ENCODE results near the gene OR4K1.
"Not testable (repeated sequence)": the region's sequence is repeated elsewhere in the genome, so short reads cannot be mapped to it uniquely, and the experiment has no call there.

The OR4K1 gene, protein sequence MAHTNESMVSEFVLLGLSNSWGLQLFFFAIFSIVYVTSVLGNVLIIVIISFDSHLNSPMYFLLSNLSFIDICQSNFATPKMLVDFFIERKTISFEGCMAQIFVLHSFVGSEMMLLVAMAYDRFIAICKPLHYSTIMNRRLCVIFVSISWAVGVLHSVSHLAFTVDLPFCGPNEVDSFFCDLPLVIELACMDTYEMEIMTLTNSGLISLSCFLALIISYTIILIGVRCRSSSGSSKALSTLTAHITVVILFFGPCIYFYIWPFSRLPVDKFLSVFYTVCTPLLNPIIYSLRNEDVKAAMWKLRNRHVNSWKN

DNA sequence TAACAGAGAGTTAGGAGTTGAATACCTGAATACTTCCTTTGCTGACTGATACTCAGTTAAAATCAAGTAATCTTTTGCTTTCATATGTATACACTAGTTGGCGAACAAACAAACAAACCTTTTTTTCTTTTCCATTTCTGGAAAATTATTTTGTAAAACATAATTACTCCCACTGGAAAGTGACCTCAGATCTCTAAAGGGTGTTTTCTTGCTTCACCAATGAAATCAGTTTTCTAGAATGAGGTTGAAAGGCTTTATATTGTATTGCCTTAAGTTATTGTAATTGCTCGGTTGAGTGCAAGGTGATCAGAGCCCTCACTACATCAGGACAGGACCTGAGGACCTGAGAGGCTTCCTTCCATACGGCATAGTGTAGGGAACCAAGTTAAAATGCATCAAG lies at the start of gene OR4K1:
Gene OR4K1 (plus strand): TSS at position 301 of the 400 bp plus-strand sequence. CDS start 4,750 bp downstream, outside the sequence.
- DNase-seq: no peak

DNA sequence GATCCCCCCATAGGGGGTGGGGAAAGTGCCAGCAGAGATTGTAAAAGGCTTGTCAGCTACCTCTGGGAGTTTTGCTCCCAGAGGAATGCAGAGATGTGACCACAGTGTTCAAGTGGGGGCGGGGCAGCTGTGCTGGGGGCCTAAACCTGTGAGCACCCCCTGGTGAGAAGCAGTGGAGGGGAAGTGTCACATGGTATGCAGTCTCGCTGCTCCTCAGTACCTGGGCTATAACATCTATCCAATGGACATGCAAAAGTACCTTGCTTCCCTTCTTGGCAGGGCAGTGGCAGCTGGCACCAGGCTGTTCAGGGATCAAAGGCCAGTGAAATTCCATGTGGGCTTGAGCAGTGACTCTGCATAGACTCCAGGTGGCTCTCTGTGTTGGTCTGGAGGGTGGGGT lies 35.4 kb upstream of the OR4K1 start:
- DNase-seq: no peak

DNA sequence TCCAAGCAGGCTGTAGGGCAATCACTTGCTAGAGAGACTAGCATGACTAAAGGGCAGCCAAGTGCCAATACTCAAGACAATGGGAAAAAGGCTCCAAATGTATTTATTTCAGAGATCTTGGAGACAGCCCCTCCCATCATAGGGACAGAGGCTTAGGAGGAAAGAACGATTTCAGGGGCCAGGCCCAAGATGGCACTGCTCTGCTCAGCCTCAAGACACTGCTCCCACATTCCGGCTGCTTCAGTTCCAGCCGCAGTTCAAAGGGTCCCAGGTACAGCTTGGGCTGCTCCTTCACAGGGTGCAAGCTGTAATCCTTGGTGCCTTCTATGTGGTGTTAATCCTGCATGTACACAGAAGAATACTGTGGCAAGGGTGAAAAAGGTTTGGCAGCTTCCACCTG lies 29.7 kb upstream of the OR4K1 start:
- no peak for DNase-seq

DNA sequence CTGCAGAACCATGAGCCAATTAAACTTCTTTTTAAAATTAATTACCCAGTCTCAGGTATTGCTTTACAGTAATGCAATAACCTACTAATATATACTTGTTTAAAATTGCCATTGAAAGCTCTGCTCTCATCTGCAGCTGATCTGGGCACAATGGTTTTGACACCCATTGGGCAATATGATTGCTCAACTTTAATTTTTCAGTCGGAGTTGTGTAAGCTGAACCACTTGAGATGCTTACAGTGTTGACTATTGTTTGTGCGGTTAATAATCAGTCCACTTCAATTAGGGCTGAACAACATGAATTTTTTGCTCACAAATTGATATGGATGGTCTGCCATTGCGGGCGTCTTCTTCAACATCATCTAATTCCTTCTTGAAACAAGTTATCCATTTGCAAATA lies 28.3 kb upstream of the OR4K1 start:
- DNase-seq: no peak

DNA sequence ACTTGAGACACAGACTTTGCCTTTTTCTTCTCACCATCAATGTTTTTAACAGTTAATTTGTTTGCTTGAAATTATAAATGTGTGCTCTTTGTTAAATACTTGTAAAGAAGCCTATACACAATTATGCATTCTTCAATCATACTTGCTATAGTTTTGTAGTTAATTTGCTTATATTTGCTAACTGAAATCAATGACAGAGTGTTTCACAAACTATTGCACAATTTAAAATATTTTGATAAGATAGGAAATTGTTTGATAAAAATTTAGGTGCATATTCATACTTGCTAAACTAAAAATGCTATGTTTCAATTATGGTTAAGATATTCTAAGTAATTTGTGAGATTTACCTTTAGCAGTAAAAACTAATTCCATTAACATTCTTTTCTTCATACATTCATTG lies 24.1 kb upstream of the OR4K1 start:
- no peak for DNase-seq

DNA sequence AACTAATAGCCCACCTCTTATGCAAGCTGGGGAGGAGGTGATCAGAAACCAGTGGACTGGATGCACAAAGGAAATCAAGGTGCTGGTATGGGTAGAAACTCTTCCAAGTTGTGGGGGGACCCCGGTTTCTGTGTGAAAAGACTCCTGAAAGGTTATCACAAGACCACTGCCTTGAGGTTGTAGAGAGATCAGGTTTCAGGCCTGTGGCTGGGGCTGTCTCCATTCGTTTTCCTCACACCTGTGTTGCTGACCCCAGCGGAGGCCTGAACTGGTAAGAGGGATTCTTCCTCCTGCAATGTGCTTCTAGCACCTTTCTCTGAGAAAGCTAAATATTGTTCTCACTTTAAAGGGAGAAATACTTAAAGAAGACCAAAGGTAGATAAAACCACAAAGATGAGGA lies 19.6 kb upstream of the OR4K1 start:
- DNase-seq: no peak

DNA sequence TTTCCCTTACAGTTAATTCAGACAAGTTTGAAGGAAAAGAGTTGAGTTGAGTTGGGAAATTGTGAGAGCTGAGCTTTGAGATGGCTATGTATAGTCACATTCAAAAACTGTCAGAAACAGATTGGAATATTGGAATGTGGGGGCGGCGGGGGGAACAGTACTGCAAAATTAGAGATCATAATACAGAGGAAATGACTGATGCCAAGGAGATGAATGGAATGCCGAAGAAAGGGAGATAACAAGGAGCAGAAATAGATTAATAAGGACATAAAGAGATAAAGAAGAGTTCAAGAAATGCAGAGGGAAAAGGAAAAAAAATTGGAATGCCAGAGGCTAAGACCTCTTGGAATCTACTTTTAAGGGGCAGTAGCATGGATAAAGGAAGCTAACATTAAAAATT lies 13.5 kb upstream of the OR4K1 start:
- no peak for DNase-seq

DNA sequence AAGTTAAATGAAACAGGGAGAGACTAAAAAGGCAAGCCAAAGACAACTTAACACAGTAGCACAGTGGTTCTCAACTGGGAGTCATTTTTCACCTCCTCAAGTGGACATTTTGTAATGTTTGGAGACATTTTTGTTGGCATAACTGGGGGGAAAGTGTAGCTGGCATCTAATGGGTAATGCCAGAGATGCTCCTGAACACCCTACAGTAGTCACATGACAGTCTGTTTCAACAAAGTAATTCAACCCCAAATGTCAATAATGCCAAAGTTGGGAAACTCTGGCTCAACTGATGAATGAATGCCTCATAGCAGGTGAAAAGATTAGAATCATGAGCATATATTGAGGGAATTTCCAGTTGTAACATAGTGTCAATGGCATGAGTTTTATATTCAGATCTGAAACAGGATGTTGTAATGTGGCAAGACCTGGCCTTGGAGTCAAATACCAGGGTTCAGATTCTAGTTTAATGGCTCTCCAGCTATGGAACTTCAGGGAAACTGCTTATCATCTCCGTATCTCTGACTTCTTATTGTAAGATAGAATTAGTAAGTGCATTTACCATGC lies 12.7 kb upstream of the OR4K1 start:
- no peak for DNase-seq

DNA sequence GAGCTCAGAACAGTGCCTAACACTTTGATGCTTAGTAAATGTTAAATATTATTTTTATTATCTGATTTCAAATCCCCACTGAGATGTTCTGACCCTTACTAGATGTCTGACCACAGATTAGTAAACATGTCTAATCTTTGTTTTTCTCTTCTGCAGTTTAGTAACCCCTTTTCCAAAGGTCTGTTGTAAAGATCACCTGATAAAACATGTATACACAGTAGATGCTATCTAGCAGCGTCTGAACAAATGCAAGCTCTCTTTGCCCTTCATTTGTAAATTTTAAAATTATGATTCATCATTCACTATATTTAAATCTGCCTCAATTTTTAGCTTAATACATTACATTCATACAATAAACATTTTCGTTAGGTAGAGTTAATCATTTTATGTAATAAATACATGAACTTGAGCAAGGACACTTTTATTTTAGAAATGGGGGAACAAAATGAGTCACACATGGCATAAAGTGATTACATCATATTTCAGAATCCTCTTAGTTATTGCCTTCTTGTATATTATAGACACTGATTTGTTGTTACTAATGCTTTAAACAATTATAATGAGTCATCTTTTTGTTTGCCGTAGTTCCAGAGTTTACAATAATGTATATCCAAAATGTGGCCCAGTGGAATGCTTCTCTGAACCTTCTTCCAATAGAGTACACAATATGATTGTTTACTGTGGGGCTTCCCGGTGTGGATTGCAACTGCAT lies 12.0 kb upstream of the OR4K1 start:
- no peak for DNase-seq

DNA sequence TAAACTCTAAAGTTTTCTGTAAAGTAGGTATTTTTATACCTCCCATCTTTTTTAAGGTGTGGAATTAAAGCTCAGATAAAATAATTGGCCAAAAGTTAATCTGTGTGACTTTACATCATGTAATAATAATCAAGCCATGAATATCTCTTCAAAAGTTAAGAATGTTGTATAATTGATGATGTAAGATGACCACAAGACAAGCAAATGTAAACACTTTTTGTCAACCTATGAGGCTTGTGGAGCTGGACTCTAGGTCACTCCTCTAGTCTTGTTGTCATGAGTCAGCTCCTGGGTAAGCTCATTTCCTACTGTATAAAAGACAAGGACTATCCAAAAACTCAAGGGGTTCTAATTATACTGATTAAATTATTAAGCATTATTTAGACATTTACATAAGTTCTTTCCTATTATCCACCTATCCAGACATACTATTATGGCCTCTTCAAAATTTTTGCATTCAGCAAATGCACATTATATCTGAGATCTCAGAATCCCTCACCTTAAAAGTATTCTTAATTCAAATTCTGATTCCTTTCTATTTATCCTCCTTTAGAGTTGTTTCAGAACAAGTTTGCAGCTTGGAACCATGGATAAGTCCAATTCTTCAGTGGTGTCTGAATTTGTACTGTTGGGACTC lies 10.6 kb upstream of the OR4K1 start, which contains the start of gene OR4K5:
Gene OR4K5 (plus strand): TSS at position 587 of the 637 bp plus-strand sequence. CDS start 0 bp downstream, at position 587.
- no peak for DNase-seq

DNA sequence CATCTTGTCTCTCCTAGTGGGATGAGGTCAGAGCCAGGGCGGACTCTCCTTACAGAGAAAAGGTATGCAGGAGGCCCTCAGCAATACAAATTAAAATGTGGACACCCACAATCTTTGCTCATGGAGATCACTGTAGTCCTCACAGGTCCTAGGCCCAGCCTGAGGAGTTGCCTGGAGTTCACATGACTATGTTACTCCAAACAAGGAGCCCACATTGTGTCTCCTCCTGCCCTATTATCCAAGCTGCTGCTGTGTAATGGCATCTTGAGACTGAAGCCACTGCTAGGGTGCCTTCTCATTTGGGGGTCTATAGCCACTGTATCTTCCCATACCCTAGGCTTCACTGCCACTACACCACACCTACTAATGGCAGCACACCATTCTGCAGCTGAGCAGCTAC lies 11.0 kb downstream of the OR4K1 start:
- no peak for DNase-seq

DNA sequence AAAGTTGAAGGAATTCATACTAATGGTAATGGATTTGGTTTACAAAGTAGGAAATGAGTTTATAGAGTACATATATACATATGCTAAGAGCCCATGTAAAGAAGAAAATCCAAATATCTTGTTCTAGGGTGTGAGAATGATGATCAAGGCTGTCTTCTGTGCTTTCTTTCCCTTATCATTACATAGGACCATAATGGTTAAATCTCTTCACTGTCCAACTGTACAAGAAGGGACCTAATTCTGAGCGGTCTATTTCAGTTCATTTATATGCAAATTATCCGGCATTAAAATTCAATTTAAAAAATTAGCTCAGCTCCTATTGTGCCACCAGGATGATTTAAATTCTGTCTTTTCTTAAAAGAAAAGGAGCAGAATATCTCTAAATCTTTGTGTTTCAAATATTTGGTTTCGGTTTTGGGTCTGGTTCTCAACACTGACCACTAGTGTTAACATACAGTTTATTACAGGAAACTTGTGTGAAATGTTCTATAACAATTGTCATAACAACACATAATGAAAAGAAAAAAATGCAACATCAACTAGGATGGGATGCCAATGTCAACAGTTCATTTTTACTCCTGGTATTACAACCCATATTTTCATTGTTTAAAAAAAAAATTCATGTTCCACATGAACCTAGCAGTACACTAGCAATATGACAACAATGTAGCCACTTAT lies 16.8 kb downstream of the OR4K1 start:
- DNase-seq: peak in 1 of 2 experiments; percentile 17

DNA sequence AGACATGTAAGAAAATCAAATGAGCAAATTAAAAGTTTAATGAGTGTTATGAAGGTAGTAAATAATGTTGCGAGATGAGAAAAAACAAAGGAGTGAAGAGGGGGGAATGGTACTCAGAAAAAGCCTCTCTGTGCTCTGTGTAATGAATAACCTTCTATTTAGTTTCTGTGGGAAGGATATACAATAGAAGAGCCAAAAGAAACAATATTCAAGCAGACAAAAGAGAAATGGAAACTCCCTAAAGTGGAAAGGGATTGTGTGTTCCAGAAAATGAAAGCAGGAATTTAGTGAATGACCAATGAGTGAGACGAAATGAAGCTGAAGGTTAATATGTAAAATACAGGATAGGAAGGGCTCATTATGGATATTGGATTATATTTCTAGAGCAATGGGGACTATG lies 18.5 kb downstream of the OR4K1 start:
- no peak for DNase-seq

DNA sequence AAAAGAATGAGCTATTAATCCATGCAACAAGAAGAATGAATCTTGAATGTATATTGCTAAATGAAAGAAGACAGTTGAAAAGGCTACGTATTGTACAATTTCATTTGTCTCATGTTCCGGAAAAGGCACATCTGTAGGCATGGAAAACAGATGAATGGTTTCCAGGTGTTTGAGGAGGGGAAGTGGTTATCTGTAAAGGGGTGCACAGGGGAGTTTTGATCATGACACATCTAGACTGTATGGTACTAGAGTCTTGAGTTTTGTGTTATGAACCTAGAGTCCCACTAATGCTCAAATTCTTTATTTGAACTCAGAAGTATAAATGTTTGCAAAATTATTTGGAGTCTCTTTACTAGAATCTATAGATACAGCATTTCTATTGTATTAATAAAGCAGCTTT lies 39.0 kb downstream of the OR4K1 start:
- not testable (repeated sequence) for DNase-seq

DNA sequence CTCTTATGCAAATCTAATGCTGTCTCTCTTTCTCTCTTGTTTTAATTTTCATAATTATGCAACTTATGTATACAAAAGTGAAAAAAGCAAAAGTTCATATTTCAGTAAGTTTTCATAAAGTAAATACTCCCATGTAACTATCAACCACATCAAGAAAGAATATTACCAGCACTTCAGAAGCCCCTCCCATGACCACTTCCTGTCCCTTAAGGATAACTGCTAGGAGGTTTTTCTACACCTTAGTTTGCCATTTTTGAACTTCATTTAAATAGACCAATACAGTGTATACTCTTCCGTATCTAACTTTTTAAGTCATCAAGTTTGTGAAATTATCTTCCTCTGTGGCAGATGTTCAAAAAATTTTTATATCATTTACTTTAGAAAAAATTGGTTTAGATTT lies 44.1 kb downstream of the OR4K1 start:
- DNase-seq: no peak

DNA sequence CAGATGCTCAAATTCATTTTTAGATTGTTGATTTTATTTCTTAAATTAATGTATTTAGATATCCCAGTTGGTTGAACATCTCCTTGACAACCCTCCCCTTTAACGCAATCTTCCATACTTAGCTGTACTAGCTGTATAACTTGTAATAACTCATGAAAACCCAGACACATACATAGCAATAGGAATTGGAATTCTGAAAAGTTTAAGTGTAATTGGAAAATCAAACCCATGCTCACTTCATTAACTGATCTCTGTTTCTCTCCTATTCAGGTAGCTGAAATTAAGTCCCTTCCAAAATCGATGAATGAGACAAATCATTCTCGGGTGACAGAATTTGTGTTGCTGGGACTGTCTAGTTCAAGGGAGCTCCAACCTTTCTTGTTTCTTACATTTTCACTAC lies 44.6 kb downstream of the OR4K1 start, which contains the start of gene OR4K15:
Gene OR4K15 (plus strand): TSS at position 301 of the 400 bp plus-strand sequence. CDS start 0 bp downstream, at position 301.
- DNase-seq: no peak
